GM12878 (cell line): ENCODE data around the gene RANGAP1. TPM values are rescaled to one million over a fixed set of nuclear protein-coding genes. Genes with fewer than 3 reads are reported as not detected.
"Not testable (repeated sequence)": the region's sequence is repeated elsewhere in the genome, so short reads cannot be mapped to it uniquely, and the experiment has no call there.

ENCODE experiments used
- ATAC-seq: fragments of 200-7000 bp; cut with Tn5 transposase; 3 replicates; pipeline ENCODE4 v1.9.1; 2020; ENCODE audit warnings: mild to moderate bottlenecking, moderate library complexity
- BruUV-seq: library from RNA; stranded (reverse); fragments of 400-500 nt; replicated peaks from 2 replicates; lab custom pipeline; 2021; lab: Mats Ljungman, UMichigan
- CTCF ChIA-PET: fragments of 300-600 bp; sonication (Branson Sonifier 250); formaldehyde crosslinking; extraction: SDS; loops from one replicate; lab custom pipeline; 2021; ENCODE audit warnings: inconsistent platforms; lab: Yijun Ruan, JAX
- POLR2A ChIA-PET: fragments of 350-600 bp; formaldehyde crosslinking; extraction: SDS; loops from one replicate; lab custom pipeline; 2021; ENCODE audit warnings: inconsistent platforms; lab: Charles Lee
- RAD21 ChIA-PET: fragments of 300-600 bp; sonication (Branson Sonifier 250); formaldehyde crosslinking; loops from one replicate; lab custom pipeline; 2023; ENCODE audit warnings: antibody characterized with exemption; ENCODE audit not compliant: unreplicated experiment; lab: Charles Lee
- SMC1A ChIA-PET: fragments of 300-600 bp; sonication (Branson Sonifier 250); formaldehyde crosslinking; loops from one replicate; lab custom pipeline; 2023; ENCODE audit not compliant: unreplicated experiment, uncharacterized antibody; lab: Charles Lee
- DNase-seq: peaks from one replicate; pipeline ENCODE4 v3.0.0-alpha.2; 2011; ENCODE audit warnings: low read depth, low spot score
- FAIRE-seq: peaks from 3 replicates; lab custom pipeline; 2011; peaks lifted over from hg19 to GRCh38; lab: Jason Lieb, UNC
- H2AFZ ChIP-seq: 2 replicates; pipeline ENCODE4 v1.6.0; 2011; ENCODE audit warnings: low read depth, low read length, control low read depth; ENCODE audit not compliant: control insufficient read depth
- H3K27ac ChIP-seq: 2 replicates; pipeline ENCODE4 v1.5.1; 2011; ENCODE audit warnings: control low read depth; ENCODE audit not compliant: control insufficient read depth, insufficient read depth
- H3K27me3 ChIP-seq, 2 experiments: replicated peaks in 1 of 2; 2 replicates each; pipeline versions ENCODE4 v1.6.0 to v1.6.1; 2011; ENCODE audit warnings: low read length in 1 of 2; ENCODE audit not compliant: control insufficient read depth in 2 of 2, insufficient read depth in 2 of 2
- H3K36me3 ChIP-seq, 2 experiments: 2 replicates each; pipeline ENCODE4 v1.5.1; 2011; ENCODE audit warnings: low read length in 1 of 2; ENCODE audit not compliant: control insufficient read depth in 2 of 2, insufficient read depth in 2 of 2
- H3K4me1 ChIP-seq: 2 replicates; pipeline ENCODE4 v1.6.1; 2011; ENCODE audit warnings: mild to moderate bottlenecking, low read length, moderate library complexity, mixed read lengths; ENCODE audit not compliant: control insufficient read depth, insufficient read depth
- H3K4me2 ChIP-seq: 2 replicates; pipeline ENCODE4 v1.6.0; 2011; ENCODE audit warnings: control low read depth; ENCODE audit not compliant: control insufficient read depth, insufficient read depth
- H3K4me3 ChIP-seq: fragments of 200-600 bp; sonication (generic); 2 replicates; pipeline ENCODE4 v1.5.1; 2016
- H3K79me2 ChIP-seq: 2 replicates; pipeline ENCODE4 v1.6.0; 2011; ENCODE audit warnings: low read length; ENCODE audit not compliant: control insufficient read depth, insufficient read depth
- H3K9ac ChIP-seq: 2 replicates; pipeline ENCODE4 v1.8.0; 2011; ENCODE audit warnings: low read length, control low read depth, mixed read lengths; ENCODE audit not compliant: control insufficient read depth, insufficient read depth
- H3K9me3 ChIP-seq: replicated peaks from 3 replicates; pipeline ENCODE4 v1.5.1; 2011; ENCODE audit warnings: mild to moderate bottlenecking, low read length; ENCODE audit not compliant: control insufficient read depth, insufficient read depth
- H4K20me1 ChIP-seq: 2 replicates; pipeline ENCODE4 v1.6.0; 2011; ENCODE audit not compliant: control insufficient read depth, insufficient read depth
- BCLAF1 ChIP-seq: fragments of 450-650 bp; IDR thresholded peaks from 2 replicates; pipeline ENCODE4 v1.6.1; 2017; ENCODE audit warnings: antibody characterized with exemption, mild to moderate bottlenecking, moderate library complexity
- ETV6 ChIP-seq, 2 experiments: fragments of 450-650 bp in 1 of 2; IDR thresholded peaks in 1 of 2; conservative IDR thresholded peaks in 1 of 2; 2 replicates each; pipeline ENCODE4 v1.6.1; 2014; ENCODE audit warnings: antibody characterized with exemption in 1 of 2, borderline replicate concordance in 1 of 2, low read depth in 1 of 2, mild to moderate bottlenecking in 1 of 2, moderate library complexity in 1 of 2
- HDAC6 ChIP-seq: fragments of 200-600 bp; sonication (generic); IDR thresholded peaks from one replicate; pipeline ENCODE4 v1.8.0; 2017; ENCODE audit warnings: antibody characterized with exemption; ENCODE audit not compliant: unreplicated experiment
- MEF2A ChIP-seq: IDR thresholded peaks from 2 replicates; pipeline ENCODE4 v1.6.1; 2011; ENCODE audit warnings: low read depth, mild to moderate bottlenecking, low read length, moderate library complexity; ENCODE audit not compliant: insufficient read depth
- PAX8 ChIP-seq: fragments of 450-650 bp; IDR thresholded peaks from 2 replicates; pipeline ENCODE4 v1.6.1; 2017; ENCODE audit warnings: mild to moderate bottlenecking, moderate library complexity
- RUNX3 ChIP-seq: IDR thresholded peaks from 2 replicates; pipeline ENCODE4 v1.6.1; 2012; ENCODE audit warnings: low read length, inconsistent platforms
- TCF12 ChIP-seq: IDR thresholded peaks from 2 replicates; pipeline ENCODE4 v1.6.1; 2011; ENCODE audit warnings: low read depth, mild to moderate bottlenecking, low read length
- WGBS: methylation state at CpG from one replicate; pipeline ENCODE4 v1.1.6; 2016; ENCODE audit warnings: low lambda C conversion rate; ENCODE audit not compliant: insufficient replicate concordance, insufficient coverage; ENCODE audit errors: missing lambda C conversion rate; 5-methylcytosine and 5-hydroxymethylcytosine counted together
- in situ Hi-C: fragments of 300-500 bp; cut with MboI; formaldehyde crosslinking; loops from 9 replicates; pipeline ENCODE4 v1.14.3; 2018; ENCODE audit warnings: mixed read lengths
- intact Hi-C: fragments of 100-400 bp; cut with micrococcal nuclease; formaldehyde crosslinking; loops from one replicate; pipeline ENCODE4 v1.14.2; 2022; ENCODE audit not compliant: unreplicated experiment
- polyA plus RNA-seq, 11 experiments: library from polyadenylated mRNA; depleted of rRNA in 4 of 11; unstranded in 6 of 11; stranded (reverse) in 5 of 11; fragments of >200 nt; fragmentation: Nextera tagmentation in 4 of 11; fragmentation: Illumina TruSeq in 1 of 11; extraction: Ambion mirVana in 4 of 11; extraction: Trizol in 1 of 11; gene quantifications; 1 replicate in 1 of 11; 2 replicates in 10 of 11; pipeline versions ENCODE4 v1.2.1 to v1.2.3, GENCODE V29; 2011 to 2016; ENCODE audit warnings: inconsistent platforms in 2 of 11, missing spikeins in 2 of 11, low read depth in 1 of 11
- total RNA-seq, 4 experiments: library from RNA; depleted of rRNA in 3 of 4; stranded (reverse); fragments of >200 nt in 3 of 4; fragmentation: Illumina TruSeq in 1 of 4; extraction: Trizol in 1 of 4; gene quantifications; 2 replicates each; pipeline versions ENCODE4 v1.2.1 to v1.2.3, GENCODE V29; 2013 to 2021
- TF ChIP-seq, protein P1 (sequence below): fragments of 450-650 bp; IDR thresholded peaks from 2 replicates; pipeline ENCODE4 v1.6.1; 2018; ENCODE audit warnings: mild to moderate bottlenecking, low read depth, moderate library complexity; ENCODE audit not compliant: partially characterized antibody
- TF ChIP-seq, protein P2 (sequence below): fragments of 450-650 bp; formaldehyde crosslinking; IDR thresholded peaks from 2 replicates; pipeline ENCODE4 v1.4.0; 2022; ENCODE audit warnings: mild to moderate bottlenecking, moderate library complexity

RANGAP1 gene
- total and polyA plus RNA-seq, 10 of the 15 experiments (the other 5 are each of a cell fraction or from before 2014, with no cell fraction given) = 2.5 to 109 (median 60.2) TPM

- TF ChIP-seq, protein P1, sequence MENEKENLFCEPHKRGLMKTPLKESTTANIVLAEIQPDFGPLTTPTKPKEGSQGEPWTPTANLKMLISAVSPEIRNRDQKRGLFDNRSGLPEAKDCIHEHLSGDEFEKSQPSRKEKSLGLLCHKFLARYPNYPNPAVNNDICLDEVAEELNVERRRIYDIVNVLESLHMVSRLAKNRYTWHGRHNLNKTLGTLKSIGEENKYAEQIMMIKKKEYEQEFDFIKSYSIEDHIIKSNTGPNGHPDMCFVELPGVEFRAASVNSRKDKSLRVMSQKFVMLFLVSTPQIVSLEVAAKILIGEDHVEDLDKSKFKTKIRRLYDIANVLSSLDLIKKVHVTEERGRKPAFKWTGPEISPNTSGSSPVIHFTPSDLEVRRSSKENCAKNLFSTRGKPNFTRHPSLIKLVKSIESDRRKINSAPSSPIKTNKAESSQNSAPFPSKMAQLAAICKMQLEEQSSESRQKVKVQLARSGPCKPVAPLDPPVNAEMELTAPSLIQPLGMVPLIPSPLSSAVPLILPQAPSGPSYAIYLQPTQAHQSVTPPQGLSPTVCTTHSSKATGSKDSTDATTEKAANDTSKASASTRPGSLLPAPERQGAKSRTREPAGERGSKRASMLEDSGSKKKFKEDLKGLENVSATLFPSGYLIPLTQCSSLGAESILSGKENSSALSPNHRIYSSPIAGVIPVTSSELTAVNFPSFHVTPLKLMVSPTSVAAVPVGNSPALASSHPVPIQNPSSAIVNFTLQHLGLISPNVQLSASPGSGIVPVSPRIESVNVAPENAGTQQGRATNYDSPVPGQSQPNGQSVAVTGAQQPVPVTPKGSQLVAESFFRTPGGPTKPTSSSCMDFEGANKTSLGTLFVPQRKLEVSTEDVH = no peak
- TF ChIP-seq TCF12 (no peak), ETV6 (conservative IDR thresholded peaks at IDR 0.05 in 1 of 2, IDR thresholded peaks at IDR 0.05 in 1 of 2; ENCODE audit: borderline replicate concordance in 1 of 2, low read depth in 1 of 2) (no peak), BCLAF1 (no peak), MEF2A (no peak), RUNX3 (no peak), HDAC6 (no peak), PAX8 (no peak)
- TF ChIP-seq, protein P2, sequence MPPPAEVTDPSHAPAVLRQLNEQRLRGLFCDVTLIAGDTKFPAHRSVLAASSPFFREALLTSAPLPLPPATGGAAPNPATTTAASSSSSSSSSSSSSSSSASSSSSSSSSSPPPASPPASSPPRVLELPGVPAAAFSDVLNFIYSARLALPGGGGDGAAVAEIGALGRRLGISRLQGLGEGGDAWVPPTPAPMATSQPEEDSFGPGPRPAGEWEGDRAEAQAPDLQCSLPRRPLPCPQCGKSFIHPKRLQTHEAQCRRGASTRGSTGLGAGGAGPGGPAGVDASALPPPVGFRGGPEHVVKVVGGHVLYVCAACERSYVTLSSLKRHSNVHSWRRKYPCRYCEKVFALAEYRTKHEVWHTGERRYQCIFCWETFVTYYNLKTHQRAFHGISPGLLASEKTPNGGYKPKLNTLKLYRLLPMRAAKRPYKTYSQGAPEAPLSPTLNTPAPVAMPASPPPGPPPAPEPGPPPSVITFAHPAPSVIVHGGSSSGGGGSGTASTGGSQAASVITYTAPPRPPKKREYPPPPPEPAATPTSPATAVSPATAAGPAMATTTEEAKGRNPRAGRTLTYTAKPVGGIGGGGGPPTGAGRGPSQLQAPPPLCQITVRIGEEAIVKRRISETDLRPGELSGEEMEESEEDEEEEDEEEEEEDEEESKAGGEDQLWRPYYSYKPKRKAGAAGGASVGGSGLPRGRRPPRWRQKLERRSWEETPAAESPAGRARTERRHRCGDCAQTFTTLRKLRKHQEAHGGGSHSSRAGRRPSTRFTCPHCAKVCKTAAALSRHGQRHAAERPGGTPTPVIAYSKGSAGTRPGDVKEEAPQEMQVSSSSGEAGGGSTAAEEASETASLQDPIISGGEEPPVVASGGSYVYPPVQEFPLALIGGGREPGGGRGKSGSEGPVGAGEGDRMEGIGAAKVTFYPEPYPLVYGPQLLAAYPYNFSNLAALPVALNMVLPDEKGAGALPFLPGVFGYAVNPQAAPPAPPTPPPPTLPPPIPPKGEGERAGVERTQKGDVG (CRISPR knock-in tag) = no peak
Measured at GRCh38 chr22:41296826-41297667, 11.1 kb upstream of the RANGAP1 start (continued).

DNA sequence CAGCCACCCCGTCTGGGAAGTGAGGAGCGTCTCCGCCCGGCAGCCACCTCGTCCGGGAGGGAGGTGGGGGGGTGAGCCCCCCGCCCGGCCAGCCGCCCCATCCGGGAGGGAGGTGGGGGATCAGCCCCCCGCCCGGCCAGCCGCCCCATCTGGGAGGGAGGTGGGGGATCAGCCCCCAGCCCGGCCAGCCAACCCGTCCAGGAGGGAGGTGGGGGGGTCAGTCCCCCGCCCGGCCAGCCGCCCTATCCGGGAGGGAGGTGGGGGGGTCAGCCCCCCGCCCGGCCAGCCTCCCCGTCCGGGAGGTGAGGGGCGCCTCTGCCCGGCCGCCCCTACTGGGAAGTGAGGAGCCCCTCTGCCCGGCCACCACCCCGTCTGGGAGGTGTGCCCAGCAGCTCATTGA lies 8.8 kb upstream of the RANGAP1 start:
- H3K4me3 ChIP-seq, FAIRE-seq, in situ Hi-C loops, SMC1A ChIA-PET, BruUV-seq, H3K9me3 ChIP-seq, ATAC-seq, H3K4me1 ChIP-seq, DNase-seq, H3K4me2 ChIP-seq, H3K9ac ChIP-seq, H3K36me3 ChIP-seq, RAD21 ChIA-PET, CTCF ChIA-PET, POLR2A ChIA-PET, H4K20me1 ChIP-seq, H2AFZ ChIP-seq, H3K27me3 ChIP-seq, intact Hi-C loops, H3K27ac ChIP-seq, H3K79me2 ChIP-seq: not testable (repeated sequence)
- WGBS = no CpG with 5 or more reads among the region's 28 CpGs
